ENCODE measurements around the gene SMCR8. TPM values are rescaled to one million over a fixed set of nuclear protein-coding genes. Genes with fewer than 3 reads are reported as not detected.

SMCR8 gene
- 27.7 TPM for polyA plus RNA-seq (2012; ENCODE audit: insufficient read length, low read depth)

GRCh38 chr17:18314731-18315561 lies at the start of gene SMCR8, which contains the start of gene TOP3A:
Gene SMCR8 (plus strand): TSS chr17:18315293. CDS start chr17:18315790, 497 bp downstream.
Gene TOP3A (minus strand): TSS chr17:18314994. CDS start chr17:18314778, 216 bp downstream.
- peak in 1 of 2 experiments; percentile 15; a peak in 1 of 4 replicates for TF ChIP-seq REST (IDR thresholded peaks at IDR 0.05; ENCODE audit: insufficient read depth in 1 of 2, low read depth in 2 of 2, low read length in 2 of 2)
- peak; percentile 84 for TF ChIP-seq POLR2AphosphoS5 (IDR thresholded peaks at IDR 0.05; ENCODE audit: low read depth, low read length)
- TF ChIP-seq SIN3A (IDR thresholded peaks at IDR 0.05; ENCODE audit: borderline replicate concordance, insufficient read depth, low read length): no peak; the same call in 1 of the 2 replicates
- no peak for TF ChIP-seq FOXP2 (optimal IDR thresholded peaks at IDR 0.05; ENCODE audit: borderline replicate concordance, extremely low read depth, extremely low read length, insufficient read depth)
- peak; percentile 86; the same call in 1 of the 2 replicates for TF ChIP-seq TAF1 (IDR thresholded peaks at IDR 0.05; ENCODE audit: borderline replicate concordance, insufficient read depth, low read length)

DNA sequence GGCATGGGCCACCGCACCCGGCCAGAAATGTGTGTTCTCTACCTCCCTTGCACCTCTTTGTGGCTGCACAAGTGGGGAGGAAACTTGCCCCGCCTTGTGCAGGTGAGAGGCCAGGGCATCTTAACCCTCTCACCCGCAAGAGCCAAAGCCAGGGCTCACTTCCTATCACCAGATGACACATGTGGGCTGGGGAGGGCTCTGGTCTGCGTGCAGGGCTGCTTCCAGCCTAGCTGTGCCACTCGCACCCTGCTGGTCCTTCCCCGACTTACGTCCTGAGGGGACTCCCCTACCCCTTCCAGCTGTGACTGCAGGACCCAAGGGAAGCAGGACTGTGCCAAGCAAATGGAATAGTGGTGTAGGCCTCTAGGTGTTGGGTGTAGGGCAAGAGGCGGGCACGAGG lies 47.7 kb upstream of the SMCR8 start:
- no peak for TF ChIP-seq SIN3A (IDR thresholded peaks at IDR 0.05; ENCODE audit: borderline replicate concordance, insufficient read depth, low read length)
- TF ChIP-seq POLR2AphosphoS5 (IDR thresholded peaks at IDR 0.05; ENCODE audit: low read depth, low read length): 0 out of 2 replicates have a peak, but pooled peaks have one; percentile 8
- no peak for TF ChIP-seq FOXP2 (optimal IDR thresholded peaks at IDR 0.05; ENCODE audit: borderline replicate concordance, extremely low read depth, extremely low read length, insufficient read depth)

DNA sequence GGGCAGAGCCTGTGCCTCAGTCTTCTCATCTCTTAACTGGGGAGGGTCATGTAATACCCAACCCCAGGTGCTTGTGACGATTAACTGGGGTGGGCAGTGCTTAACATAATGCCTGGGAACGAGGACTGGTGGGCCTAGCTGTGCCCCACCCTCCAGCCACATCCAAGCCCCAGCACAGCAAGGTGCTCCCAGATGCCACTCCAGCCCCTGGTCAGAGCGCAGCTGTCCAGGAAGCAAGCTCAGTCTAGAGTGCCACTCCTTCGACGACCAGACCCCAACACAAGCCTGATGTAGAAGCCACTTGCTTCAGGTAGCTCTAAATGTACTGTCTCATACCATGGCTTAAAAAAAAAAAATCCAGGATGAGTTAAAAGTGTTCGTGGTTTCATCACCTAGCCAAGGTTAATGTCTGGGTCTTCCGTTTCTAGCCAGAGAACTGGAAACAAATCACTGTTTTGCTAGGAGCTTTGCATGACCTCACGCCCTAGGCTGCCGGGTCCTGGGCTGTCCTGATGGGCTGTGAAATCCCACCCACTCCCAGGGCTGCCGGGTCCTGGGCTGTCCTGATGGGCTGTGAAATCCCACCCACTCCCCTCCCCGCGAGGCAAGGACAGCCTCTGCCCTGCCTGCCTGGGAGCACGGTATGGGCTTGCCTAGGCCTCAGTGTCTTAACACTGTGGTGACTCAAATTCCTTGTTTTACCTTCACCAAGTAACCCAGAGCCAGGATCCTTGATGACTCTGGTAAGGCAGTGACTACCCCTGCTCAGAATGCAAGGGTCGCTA lies 47.0 kb upstream of the SMCR8 start:
- no peak for TF ChIP-seq TAF1 (IDR thresholded peaks at IDR 0.05; ENCODE audit: borderline replicate concordance, insufficient read depth, low read length)
- no peak for TF ChIP-seq REST (IDR thresholded peaks at IDR 0.05; ENCODE audit: insufficient read depth in 1 of 2, low read depth in 2 of 2, low read length in 2 of 2)
- TF ChIP-seq POLR2AphosphoS5 (IDR thresholded peaks at IDR 0.05; ENCODE audit: low read depth, low read length): peak; percentile 31; the same call in 1 of the 2 replicates
- no peak for TF ChIP-seq FOXP2 (optimal IDR thresholded peaks at IDR 0.05; ENCODE audit: borderline replicate concordance, extremely low read depth, extremely low read length, insufficient read depth)
- no peak for TF ChIP-seq SIN3A (IDR thresholded peaks at IDR 0.05; ENCODE audit: borderline replicate concordance, insufficient read depth, low read length)

GRCh38 chr17:18270046-18270931 lies 44.8 kb upstream of the SMCR8 start:
- no peak for TF ChIP-seq TAF1 (IDR thresholded peaks at IDR 0.05; ENCODE audit: borderline replicate concordance, insufficient read depth, low read length)
- no peak for TF ChIP-seq SIN3A (IDR thresholded peaks at IDR 0.05; ENCODE audit: borderline replicate concordance, insufficient read depth, low read length)
- TF ChIP-seq REST (IDR thresholded peaks at IDR 0.05; ENCODE audit: insufficient read depth in 1 of 2, low read depth in 2 of 2, low read length in 2 of 2): no peak
- TF ChIP-seq POLR2AphosphoS5 (IDR thresholded peaks at IDR 0.05; ENCODE audit: low read depth, low read length): no peak
- TF ChIP-seq FOXP2 (optimal IDR thresholded peaks at IDR 0.05; ENCODE audit: borderline replicate concordance, extremely low read depth, extremely low read length, insufficient read depth): no peak

Data from PFSK-1 (cell line).